GM18867 (cell line): ENCODE measurements around the gene STKLD1.

Experiments used
- ATAC-seq: cut with Tn5 transposase; IDR thresholded peaks from one replicate; pipeline ENCODE4 v1.9.1; 2021; ENCODE audit warnings: mild to moderate bottlenecking, moderate library complexity; ENCODE audit not compliant: unreplicated experiment

The STKLD1 gene

GRCh38 chr9:133405508-133406438 lies 29.6 kb downstream of the STKLD1 start:
- ATAC-seq: no peak

DNA sequence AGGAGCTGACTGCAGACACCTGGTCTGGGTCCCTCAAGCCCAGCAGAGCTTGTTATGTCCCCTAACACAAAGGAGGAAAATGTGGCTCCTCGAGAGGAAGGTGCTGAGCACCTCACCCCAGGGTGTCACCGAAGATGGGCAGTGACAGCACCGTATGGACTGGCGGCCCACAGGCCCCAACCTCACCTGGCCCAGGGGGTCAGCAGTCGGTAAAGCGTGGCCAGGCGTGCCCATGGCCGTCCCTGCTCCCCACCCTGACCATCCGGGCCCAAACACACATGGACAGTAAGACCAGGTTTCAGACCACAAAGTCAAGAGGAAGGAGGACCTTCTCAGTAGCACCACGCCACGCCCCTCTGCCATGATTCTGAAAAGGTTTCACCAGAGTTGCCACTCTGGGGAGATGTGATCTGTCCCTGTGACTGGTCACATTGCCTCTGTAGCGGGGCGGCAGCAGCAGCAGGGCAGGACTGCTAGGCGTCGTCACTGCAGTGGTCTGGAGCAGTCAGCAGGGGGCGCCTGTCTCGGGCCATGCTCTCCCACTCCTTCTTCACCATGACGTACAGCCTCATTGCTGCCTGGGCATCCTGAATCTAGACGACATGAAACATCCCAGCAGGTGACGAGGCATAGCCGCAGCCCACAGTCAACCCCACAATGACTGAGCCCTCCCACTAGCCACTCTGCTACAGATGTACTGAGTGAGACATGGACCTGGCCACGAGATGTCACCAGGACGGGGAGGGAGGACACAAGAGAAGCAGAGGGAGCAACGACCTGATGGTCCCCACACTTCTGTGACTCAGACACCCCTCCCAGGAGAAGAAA lies 30.5 kb downstream of the STKLD1 start:
- ATAC-seq: peak; percentile 58

DNA sequence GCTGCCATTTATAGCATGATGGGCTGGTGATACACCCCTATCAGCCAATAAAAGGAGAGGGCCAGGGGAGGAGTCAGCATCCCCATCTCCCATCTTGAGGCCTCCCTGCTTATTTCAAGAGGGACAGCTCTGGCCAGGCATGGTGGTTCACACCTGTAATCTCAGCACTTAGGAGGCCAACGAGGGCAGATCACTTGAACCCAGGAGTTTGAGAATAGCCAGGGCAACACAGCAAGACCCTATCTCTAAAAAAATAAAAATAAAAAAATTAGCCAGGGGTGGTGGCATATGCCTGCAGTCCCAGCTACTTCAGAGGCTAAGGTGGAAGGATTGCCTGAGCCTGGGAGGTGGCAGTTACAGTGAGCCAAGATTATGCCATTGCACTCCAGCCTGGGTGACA lies 31.9 kb downstream of the STKLD1 start:
- ATAC-seq: no peak

GRCh38 chr9:133415170-133415569 lies 39.0 kb downstream of the STKLD1 start:
- no peak for ATAC-seq

GRCh38 chr9:133417541-133418461 lies 41.6 kb downstream of the STKLD1 start, which contains the start of gene REXO4:
REXO4 (minus strand) TSS chr9:133418010; CDS start chr9:133417844, 166 bp downstream.
- peak; percentile 71 for ATAC-seq

- ATAC-seq: no peak
Measured at GRCh38 chr9:133419005-133419404, 42.8 kb downstream of the STKLD1 start.

GRCh38 chr9:133420392-133420827 lies 44.2 kb downstream of the STKLD1 start:
- no peak for ATAC-seq

DNA sequence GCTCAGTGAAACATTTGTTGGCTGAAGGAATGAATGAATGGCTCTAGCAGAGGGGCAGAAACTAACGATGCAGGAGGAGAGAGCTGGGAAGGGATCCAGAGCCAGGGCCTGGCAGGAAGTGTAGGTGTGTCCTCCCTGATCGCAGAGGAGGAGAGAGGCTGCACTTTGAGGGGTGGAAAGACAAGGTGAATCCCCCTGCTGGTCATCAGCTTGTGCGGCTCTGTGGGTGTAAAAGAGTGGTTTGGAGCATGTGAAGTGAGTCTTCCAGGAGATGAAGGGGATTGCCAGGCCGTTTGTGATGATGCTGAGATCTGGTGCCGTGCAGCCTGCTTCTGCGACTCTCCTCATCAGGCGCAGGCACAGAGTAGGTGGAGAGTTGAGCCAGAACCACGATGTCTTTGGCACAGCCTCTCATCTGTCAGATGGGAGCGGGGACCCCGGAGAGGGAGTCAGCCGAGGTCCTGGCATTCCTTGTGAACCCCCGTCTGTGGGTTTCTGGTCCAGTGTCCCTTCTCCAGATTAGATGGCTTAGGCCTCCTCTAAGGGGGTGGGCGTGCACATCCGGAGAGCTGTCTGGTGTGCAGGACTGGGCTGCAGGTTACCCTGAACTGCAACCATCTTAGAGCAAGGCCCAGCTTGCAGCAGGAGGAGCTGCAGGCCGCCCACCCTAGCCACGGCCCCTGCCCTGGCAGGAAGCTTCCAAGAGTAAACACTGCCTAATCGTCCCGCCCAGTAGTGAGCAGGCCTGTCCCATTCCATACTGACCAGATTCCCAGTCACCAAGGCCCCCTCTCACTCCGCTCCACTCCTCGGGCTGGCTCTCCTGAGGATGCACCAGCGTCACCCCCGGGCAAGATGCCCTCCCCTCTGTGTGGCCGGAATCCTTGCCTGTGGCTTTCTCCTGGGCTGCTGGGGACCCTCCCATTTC lies 45.7 kb downstream of the STKLD1 start, which contains the start of gene ADAMTS13:
Gene ADAMTS13, plus strand, starts transcription at position 753 of the 928 bp plus-strand sequence. Its CDS starts 77 bp downstream, at position 830.
- ATAC-seq: no peak

DNA sequence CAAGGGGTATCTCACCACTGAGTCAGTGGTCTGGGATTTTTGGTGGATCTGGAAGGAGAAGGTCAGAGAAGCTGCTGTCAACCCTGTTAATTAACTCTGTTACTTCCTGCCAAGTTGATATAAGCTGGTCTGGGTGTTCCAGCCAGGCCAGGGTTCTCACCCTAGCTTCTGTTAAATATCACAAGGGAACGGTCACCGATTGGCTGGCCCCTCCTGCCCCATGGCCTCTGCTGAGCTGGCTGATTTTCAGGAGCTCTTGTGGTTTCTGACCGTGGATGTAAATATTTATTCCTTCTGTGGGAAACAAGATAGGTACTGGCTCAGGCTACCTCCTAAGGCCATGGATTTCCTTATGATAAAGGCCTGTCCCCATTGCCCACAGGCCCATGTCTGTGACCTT lies 47.0 kb downstream of the STKLD1 start:
- no peak for ATAC-seq

DNA sequence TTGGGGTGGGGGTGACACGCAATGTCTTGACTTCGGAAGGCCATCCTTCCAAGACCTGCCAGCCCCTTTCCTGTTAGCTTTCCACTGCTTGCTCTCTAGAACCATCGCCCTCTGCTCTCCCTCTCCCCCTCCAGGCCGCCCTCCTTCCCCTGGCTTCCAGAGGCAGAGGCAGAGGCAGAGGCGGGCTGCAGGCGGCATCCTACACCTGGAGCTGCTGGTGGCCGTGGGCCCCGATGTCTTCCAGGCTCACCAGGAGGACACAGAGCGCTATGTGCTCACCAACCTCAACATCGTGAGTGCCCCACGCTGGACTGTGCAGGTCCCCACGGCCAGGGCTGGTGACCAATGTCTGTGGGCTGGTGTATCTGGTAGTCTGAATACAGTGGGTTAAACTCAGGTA lies 48.0 kb downstream of the STKLD1 start:
- ATAC-seq: no peak

DNA sequence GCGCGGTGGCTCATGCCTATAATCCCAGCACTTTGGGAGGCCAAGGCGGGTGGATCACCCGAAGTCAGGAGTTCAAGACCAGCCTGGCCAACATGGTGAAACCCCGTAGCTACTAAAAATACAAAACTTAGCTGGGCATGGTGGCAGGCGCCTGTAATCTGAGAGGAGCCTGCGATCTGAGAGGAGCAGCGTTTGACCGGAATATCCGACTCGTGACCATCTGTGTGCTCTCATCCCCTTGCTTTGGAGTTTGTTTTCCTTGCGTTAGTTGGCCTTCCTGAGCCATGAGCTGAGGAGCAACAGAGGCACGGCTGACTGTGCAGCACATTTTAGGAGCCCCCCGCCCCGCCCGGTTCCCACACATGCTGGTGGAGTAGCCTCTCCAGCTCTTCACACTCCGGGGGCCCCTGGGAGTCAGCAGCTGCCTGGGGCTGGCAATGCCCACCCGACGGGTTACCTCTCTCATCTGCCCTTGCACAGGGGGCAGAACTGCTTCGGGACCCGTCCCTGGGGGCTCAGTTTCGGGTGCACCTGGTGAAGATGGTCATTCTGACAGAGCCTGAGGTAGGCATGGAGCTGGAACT lies 49.0 kb downstream of the STKLD1 start:
- no peak for ATAC-seq

DNA sequence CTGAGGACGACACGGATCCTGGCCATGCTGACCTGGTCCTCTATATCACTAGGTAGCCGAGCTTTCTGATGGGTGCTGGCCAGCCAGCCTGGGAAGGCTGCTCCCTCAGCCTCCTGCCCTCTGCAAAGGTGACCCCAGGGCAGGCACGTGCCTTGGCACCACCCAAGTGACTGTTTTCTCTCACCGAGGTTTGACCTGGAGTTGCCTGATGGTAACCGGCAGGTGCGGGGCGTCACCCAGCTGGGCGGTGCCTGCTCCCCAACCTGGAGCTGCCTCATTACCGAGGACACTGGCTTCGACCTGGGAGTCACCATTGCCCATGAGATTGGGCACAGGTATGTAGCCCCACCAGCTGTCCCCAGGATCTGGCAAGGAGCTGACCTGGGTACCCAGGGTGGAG lies 49.8 kb downstream of the STKLD1 start:
- no peak for ATAC-seq

DNA sequence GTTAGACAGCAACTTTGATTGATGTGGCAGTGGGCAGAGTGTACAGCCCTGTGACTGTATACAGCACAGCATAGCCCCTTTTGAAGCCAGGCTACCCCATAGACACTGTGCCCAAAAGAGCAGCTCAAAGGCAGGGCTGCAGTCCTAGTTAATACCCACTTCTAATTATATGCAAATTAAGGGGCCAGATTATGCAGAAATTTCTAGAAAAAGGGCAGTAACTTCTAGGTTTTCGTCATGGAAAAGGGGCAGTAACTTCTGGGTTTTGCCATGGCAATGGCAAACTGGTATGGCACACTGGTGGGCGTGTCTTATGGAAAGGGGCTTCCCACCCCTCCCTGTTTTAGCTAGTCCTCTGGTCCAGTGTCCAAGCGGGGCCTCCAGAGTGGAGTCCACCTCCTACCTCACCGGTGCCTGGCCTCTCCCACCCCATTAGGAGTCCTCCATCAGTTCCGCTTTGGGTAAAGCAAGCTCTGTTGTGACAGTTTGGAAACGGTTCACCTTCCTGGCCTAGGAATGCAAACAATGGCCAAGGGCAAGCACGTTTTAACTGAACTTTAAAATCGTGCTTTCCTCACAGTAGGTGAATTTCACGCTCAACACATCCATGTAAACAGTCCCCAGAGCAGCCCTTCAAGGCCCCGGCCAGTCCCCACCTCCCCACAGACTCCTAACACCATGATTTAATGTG lies 51.6 kb downstream of the STKLD1 start:
- no peak for ATAC-seq

- no peak for ATAC-seq
Measured at GRCh38 chr9:133428617-133429101, 52.5 kb downstream of the STKLD1 start.

GRCh38 chr9:133429214-133429613 lies 53.0 kb downstream of the STKLD1 start:
- no peak for ATAC-seq

DNA sequence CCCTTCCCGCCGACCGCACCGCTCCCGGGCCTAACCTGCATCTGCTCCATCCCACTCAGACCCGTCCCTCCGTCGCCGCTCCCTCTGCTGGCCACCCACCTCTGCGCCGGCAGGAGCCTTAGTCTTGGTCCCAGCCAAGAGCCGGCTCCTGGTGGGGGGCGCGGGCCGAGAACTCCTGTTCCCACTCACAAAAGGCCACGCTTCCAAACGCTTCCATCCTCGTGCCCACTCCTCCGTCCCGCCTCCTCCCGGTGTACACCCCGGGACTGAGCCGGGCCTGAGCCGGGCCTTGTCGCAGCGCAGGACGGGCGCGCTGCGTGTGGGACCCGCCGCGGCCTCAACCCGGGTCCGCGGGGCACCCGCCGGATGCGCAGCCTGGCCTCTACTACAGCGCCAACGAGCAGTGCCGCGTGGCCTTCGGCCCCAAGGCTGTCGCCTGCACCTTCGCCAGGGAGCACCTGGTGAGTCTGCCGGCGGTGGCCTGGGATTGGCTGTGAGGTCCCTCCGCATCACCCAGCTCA lies 53.5 kb downstream of the STKLD1 start:
- ATAC-seq: no peak

DNA sequence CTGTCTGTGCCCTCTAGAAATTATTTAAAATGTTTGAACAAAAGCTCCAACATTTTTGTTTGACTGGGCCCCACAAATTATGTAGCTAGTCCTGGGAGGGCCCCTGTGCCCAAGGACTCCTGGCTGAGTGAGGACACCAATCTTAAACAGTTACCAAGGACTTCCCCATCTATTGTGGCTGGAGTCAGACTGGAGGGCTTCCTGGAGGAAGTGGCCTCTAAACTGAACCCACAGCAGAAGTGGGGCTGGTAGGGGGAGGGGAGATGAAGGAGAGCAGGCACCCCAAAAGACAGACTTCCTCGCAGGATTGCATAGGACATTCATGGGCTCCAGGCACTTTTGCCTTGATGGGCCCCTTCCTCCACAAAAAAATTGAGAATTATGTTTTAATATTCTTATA lies 54.1 kb downstream of the STKLD1 start:
- ATAC-seq: no peak

DNA sequence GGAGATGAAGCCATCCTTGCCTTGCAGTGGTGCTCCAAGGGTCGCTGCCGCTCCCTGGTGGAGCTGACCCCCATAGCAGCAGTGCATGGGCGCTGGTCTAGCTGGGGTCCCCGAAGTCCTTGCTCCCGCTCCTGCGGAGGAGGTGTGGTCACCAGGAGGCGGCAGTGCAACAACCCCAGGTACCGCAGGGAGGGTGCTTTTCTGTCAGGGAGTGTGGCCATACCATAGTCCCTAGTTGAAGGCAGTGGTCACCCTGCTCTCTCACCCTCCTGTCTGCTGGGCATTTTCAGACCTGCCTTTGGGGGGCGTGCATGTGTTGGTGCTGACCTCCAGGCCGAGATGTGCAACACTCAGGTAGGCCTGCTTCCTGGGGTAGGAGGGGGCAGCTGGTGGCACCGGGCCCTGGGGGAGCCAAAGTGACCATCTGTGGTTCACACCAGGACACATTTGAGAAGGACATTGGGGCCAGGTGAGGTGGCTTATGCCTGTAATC lies 57.2 kb downstream of the STKLD1 start:
- no peak for ATAC-seq
